HepG2 (cell line): ENCODE results near the gene AIFM1. TPM values are rescaled to one million over a fixed set of nuclear protein-coding genes. Genes with fewer than 3 reads are reported as not detected.

ENCODE experiments used
- ARID5B ChIP-seq: IDR thresholded peaks from 2 replicates; pipeline ENCODE4 v1.4.0; 2020; ENCODE audit warnings: mild to moderate bottlenecking, missing genetic modification reagents
- ETV6 ChIP-seq: sonication (generic); formaldehyde crosslinking; conservative IDR thresholded peaks from 2 replicates; pipeline ENCODE4 v1.4.0; 2020; ENCODE audit warnings: missing genetic modification reagents
- FOXK1 ChIP-seq: sonication (generic); formaldehyde crosslinking; IDR thresholded peaks from 2 replicates; pipeline ENCODE4 v1.4.0; 2020; ENCODE audit warnings: low read depth, missing genetic modification reagents, borderline replicate concordance
- GATAD2A ChIP-seq: IDR thresholded peaks from 2 replicates; pipeline ENCODE4 v1.6.1; 2016
- HMG20B ChIP-seq: conservative IDR thresholded peaks from 2 replicates; pipeline ENCODE4 v1.6.1; 2016; ENCODE audit warnings: missing genetic modification reagents, missing compliant biosample characterization
- MAZ ChIP-seq, 2 experiments: sonication (generic) in 1 of 2; formaldehyde crosslinking in 1 of 2; IDR thresholded peaks; 2 replicates each; pipeline versions ENCODE4 v1.5.0 to v1.6.1; 2012 to 2020; ENCODE audit warnings: low read depth in 2 of 2, mild to moderate bottlenecking in 2 of 2, borderline replicate concordance in 1 of 2, improper control_type of control experiment in 1 of 2, low read length in 1 of 2, missing genetic modification reagents in 1 of 2, moderate library complexity in 1 of 2
- MED1 ChIP-seq: sonication (generic); formaldehyde crosslinking; IDR thresholded peaks from 2 replicates; pipeline ENCODE4 v1.4.0; 2020; ENCODE audit warnings: missing genetic modification reagents
- NR2F6 ChIP-seq, 2 experiments: IDR thresholded peaks; 2 replicates each; pipeline ENCODE4 v1.6.1; 2016; ENCODE audit warnings: antibody characterized with exemption in 1 of 2, mild to moderate bottlenecking in 1 of 2
- REXO4 ChIP-seq: sonication (generic); formaldehyde crosslinking; IDR thresholded peaks from 2 replicates; pipeline ENCODE4 v1.8.0; 2022; ENCODE audit warnings: missing genetic modification reagents, mild to moderate bottlenecking, borderline replicate concordance
- SALL1 ChIP-seq: sonication (generic); formaldehyde crosslinking; IDR thresholded peaks from 2 replicates; pipeline ENCODE4 v1.8.0; 2022; ENCODE audit warnings: mild to moderate bottlenecking, missing genetic modification reagents
- SOX5 ChIP-seq: IDR thresholded peaks from 2 replicates; pipeline ENCODE4 v1.6.1; 2016; ENCODE audit warnings: borderline replicate concordance
- TIGD3 ChIP-seq: sonication (generic); formaldehyde crosslinking; IDR thresholded peaks from 2 replicates; pipeline ENCODE4 v1.5.1; 2020; ENCODE audit warnings: mild to moderate bottlenecking, missing genetic modification reagents, borderline replicate concordance
- ZNF44 ChIP-seq: sonication (generic); formaldehyde crosslinking; IDR thresholded peaks from 2 replicates; pipeline ENCODE4 v1.5.1; 2020; ENCODE audit warnings: mild to moderate bottlenecking, missing genetic modification reagents
- ZNF598 ChIP-seq: sonication (generic); formaldehyde crosslinking; IDR thresholded peaks from 2 replicates; pipeline ENCODE4 v1.5.1; 2020; ENCODE audit warnings: mild to moderate bottlenecking, missing genetic modification reagents, borderline replicate concordance
- polyA plus RNA-seq, 8 experiments: library from polyadenylated mRNA; depleted of rRNA in 3 of 8; stranded (reverse) in 7 of 8; unstranded in 1 of 8; fragments of >200 nt; fragmentation: Illumina TruSeq in 4 of 8; extraction: Trizol in 4 of 8; gene quantifications; 2 replicates each; pipeline versions ENCODE4 v1.2.1 to v1.2.3, GENCODE V29; 2011 to 2016; ENCODE audit warnings: low read depth in 4 of 8, missing spikeins in 1 of 8, mixed read lengths in 1 of 8; ENCODE audit not compliant: insufficient read depth in 1 of 8
- total RNA-seq, 5 experiments: library from RNA; depleted of rRNA; stranded (reverse); fragments of >200 nt; fragmentation: Illumina TruSeq; extraction: Trizol; gene quantifications; 2 replicates each; pipeline ENCODE4 v1.2.3, GENCODE V29; 2016; ENCODE audit warnings: low read depth in 1 of 5
- TF ChIP-seq, protein P1 (sequence below): sonication (generic); formaldehyde crosslinking; IDR thresholded peaks from 2 replicates; pipeline ENCODE4 v1.4.0; 2020; ENCODE audit warnings: mild to moderate bottlenecking, missing genetic modification reagents
- TF ChIP-seq, protein P2 (sequence below): sonication (generic); formaldehyde crosslinking; IDR thresholded peaks from 2 replicates; pipeline ENCODE4 v1.9.0; 2021; ENCODE audit warnings: mild to moderate bottlenecking, missing genetic modification reagents

The AIFM1 gene
- total and polyA plus RNA-seq, 2 of the 13 experiments (the other 11 are each of a cell fraction or from before 2014, with no cell fraction given) = 42.8 to 46.9 TPM

DNA sequence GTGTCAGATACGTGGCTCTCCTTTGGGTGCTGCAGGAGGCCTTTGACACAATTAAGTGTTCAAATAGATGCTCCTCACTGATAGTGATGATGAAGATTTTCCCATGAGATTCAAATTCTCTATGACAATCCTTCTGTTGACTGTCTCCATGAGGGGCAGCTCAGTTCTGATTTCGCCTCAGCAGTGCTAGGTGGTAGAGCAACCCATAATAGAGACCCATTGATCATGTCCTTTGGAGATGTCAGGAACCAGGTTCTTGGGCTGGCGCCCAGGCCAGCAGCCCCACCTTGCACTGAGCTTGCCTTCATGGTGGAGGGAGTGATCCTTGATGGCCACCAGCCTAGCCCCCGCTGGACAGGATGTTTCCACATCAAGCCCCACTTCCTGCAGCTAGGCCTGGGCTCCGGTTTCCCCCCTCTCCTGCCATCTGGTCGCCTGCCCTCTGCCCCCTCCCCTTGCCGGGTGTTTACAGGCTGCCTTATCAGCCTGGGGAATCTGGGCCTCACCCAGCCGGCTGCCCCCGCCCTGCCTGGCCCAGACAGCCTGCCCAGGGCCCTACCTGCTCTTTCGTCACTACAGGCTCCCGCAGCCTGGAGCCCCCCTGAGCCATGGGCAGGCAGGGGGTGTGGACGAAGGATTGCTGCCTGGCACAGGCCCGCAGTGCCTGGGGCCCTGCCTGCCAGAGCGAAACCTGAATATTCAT is 68.0 kb downstream of the AIFM1 start (continued):
- TF ChIP-seq ZNF598 (no peak), NR2F6 (IDR thresholded peaks at IDR 0.05) (peak; percentile 43), NR2F6 (CRISPR knock-in tag; IDR thresholded peaks at IDR 0.05) (peak; percentile 45; the same call in 1 of the 2 replicates), GATAD2A (CRISPR knock-in tag) (peak; percentile 67), SOX5 (CRISPR knock-in tag) (peak; percentile 15; the same call in 1 of the 2 replicates), ETV6 (no peak), ARID5B (CRISPR knock-in tag) (0 out of 2 replicates have a peak, but pooled peaks have one; percentile 26), REXO4 (no peak), HMG20B (no peak), MED1 (CRISPR knock-in tag) (peak; percentile 56; the same call in 1 of the 2 replicates), SALL1 (CRISPR knock-in tag) (peak; percentile 60; the same call in 1 of the 2 replicates), MAZ (IDR thresholded peaks at IDR 0.05; ENCODE audit: borderline replicate concordance, low read depth, low read length) (no peak), MAZ (CRISPR knock-in tag; IDR thresholded peaks at IDR 0.05; ENCODE audit: low read depth) (peak; percentile 47; the same call in 1 of the 2 replicates), TIGD3 (CRISPR knock-in tag) (no peak), ZNF44 (CRISPR knock-in tag) (no peak), FOXK1 (CRISPR knock-in tag) (no peak)
- TF ChIP-seq, protein P1, sequence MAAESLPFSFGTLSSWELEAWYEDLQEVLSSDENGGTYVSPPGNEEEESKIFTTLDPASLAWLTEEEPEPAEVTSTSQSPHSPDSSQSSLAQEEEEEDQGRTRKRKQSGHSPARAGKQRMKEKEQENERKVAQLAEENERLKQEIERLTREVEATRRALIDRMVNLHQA = no peak
- TF ChIP-seq, protein P2, sequence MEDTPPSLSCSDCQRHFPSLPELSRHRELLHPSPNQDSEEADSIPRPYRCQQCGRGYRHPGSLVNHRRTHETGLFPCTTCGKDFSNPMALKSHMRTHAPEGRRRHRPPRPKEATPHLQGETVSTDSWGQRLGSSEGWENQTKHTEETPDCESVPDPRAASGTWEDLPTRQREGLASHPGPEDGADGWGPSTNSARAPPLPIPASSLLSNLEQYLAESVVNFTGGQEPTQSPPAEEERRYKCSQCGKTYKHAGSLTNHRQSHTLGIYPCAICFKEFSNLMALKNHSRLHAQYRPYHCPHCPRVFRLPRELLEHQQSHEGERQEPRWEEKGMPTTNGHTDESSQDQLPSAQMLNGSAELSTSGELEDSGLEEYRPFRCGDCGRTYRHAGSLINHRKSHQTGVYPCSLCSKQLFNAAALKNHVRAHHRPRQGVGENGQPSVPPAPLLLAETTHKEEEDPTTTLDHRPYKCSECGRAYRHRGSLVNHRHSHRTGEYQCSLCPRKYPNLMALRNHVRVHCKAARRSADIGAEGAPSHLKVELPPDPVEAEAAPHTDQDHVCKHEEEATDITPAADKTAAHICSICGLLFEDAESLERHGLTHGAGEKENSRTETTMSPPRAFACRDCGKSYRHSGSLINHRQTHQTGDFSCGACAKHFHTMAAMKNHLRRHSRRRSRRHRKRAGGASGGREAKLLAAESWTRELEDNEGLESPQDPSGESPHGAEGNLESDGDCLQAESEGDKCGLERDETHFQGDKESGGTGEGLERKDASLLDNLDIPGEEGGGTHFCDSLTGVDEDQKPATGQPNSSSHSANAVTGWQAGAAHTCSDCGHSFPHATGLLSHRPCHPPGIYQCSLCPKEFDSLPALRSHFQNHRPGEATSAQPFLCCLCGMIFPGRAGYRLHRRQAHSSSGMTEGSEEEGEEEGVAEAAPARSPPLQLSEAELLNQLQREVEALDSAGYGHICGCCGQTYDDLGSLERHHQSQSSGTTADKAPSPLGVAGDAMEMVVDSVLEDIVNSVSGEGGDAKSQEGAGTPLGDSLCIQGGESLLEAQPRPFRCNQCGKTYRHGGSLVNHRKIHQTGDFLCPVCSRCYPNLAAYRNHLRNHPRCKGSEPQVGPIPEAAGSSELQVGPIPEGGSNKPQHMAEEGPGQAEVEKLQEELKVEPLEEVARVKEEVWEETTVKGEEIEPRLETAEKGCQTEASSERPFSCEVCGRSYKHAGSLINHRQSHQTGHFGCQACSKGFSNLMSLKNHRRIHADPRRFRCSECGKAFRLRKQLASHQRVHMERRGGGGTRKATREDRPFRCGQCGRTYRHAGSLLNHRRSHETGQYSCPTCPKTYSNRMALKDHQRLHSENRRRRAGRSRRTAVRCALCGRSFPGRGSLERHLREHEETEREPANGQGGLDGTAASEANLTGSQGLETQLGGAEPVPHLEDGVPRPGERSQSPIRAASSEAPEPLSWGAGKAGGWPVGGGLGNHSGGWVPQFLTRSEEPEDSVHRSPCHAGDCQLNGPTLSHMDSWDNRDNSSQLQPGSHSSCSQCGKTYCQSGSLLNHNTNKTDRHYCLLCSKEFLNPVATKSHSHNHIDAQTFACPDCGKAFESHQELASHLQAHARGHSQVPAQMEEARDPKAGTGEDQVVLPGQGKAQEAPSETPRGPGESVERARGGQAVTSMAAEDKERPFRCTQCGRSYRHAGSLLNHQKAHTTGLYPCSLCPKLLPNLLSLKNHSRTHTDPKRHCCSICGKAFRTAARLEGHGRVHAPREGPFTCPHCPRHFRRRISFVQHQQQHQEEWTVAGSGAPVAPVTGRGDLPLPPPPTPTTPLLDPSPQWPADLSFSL = no peak
